ENCODE results near the gene TH. TPM values are rescaled to one million over a fixed set of nuclear protein-coding genes. Genes with fewer than 3 reads are reported as not detected.

Gene TH
- total RNA-seq, 2 experiments from 2014 or later: not detected

DNA sequence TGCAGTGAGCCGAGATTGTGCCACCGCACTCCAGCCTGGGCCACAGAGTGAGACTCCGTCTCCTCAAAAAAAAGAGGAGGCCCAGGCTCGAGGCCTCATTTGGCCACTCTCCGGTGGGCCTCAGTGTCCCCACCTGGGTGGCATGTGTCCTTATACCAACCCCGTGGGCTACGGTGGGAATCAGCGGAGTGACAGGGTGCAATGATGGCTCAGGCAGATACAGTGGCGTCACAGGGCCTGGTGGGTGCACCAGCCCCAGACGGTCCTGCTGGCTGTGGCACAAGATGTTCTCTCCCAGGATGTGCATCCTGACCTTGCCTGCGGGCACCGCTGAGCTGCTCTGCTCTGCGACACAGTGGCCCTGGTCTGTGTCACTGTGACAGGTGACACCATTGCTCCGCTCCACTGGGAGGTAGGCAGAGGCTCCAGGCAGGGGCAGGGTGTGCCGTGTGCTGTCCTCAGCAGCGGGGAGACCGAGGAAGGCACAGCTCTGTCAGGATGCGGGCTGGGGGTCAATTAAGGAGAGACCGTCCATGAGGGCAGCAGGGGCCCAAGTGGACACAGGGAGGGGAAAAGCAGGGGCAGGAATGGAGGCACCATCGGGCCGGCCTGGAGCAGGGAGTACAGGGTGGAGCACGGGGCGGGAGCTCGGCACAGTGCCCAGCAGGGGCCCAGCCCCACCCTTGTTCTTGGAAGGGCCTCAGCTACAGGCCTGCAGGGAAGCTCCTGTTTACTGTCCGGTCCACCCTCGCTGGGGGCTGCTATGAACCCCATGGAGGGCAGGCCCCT, 21.7 kb upstream of the TH start:
- no peak overlapping the region for H3K27ac Mint-ChIP-seq
- H3K36me3 Mint-ChIP-seq: no peaks in the 10 kb centered on the region
- no peaks in the 10 kb centered on the region for H3K9me3 Mint-ChIP-seq
- DNase-seq: no peak
- H3K27me3 Mint-ChIP-seq: peaks cover 19% of the 10 kb centered on the region
- H3K4me3 Mint-ChIP-seq: no peak overlapping the region
- peaks cover 5% of the 10 kb centered on the region for H3K4me1 Mint-ChIP-seq

DNA sequence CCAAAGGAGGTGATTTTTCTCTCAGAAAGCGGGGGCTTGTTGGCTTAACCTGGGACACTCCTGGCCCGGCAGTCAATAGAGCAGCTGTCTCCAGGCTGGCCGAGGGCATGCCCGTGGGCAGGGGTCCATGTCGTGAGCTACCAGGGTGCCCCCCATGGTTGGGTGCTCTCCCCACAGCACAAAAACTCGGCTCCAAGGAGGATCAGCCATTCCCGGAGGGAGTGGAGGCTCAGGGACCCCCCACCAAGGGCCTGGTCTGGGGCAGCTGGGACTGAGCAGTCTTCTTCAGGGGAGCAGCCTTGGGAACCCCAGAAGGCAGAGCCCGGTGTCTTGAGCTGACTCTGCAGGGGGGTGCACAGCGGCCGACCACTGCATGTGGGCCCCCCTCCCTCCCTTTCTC, 20.8 kb upstream of the TH start:
- no peak for DNase-seq
- H3K4me1 Mint-ChIP-seq: peaks cover 5% of the 10 kb centered on the region
- H3K36me3 Mint-ChIP-seq: no peaks in the 10 kb centered on the region
- no peaks in the 10 kb centered on the region for H3K9me3 Mint-ChIP-seq
- H3K27ac Mint-ChIP-seq: no peak overlapping the region
- H3K27me3 Mint-ChIP-seq: peaks cover 19% of the 10 kb centered on the region
- H3K4me3 Mint-ChIP-seq: no peak overlapping the region

DNA sequence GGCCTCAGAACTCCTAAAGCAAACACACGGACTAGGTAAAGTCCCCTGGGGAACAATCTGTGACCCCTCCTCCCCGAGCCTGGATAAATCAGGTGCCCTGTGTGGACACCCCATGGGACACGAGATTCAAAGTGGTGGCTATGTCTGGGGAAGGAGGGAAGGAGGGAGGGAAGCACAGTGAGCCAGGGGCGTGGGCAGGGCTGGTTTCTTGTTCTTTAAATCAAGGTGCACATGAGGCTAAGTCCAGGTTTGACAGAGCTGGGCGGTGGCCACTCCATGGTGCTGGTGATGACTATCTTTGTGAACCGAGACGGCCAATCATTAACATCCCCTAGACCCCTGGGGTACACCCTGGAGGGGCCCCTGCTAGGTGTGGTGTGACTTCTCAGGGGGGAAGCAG, 20.3 kb upstream of the TH start:
- Mint-ChIP-seq H3K4me1 (peaks cover 2% of the 10 kb centered on the region), H3K36me3 (no peaks in the 10 kb centered on the region), H3K27me3 (peaks cover 16% of the 10 kb centered on the region), H3K4me3 (no peak overlapping the region), H3K9me3 (no peaks in the 10 kb centered on the region), H3K27ac (no peak overlapping the region)
- no peak for DNase-seq

DNA sequence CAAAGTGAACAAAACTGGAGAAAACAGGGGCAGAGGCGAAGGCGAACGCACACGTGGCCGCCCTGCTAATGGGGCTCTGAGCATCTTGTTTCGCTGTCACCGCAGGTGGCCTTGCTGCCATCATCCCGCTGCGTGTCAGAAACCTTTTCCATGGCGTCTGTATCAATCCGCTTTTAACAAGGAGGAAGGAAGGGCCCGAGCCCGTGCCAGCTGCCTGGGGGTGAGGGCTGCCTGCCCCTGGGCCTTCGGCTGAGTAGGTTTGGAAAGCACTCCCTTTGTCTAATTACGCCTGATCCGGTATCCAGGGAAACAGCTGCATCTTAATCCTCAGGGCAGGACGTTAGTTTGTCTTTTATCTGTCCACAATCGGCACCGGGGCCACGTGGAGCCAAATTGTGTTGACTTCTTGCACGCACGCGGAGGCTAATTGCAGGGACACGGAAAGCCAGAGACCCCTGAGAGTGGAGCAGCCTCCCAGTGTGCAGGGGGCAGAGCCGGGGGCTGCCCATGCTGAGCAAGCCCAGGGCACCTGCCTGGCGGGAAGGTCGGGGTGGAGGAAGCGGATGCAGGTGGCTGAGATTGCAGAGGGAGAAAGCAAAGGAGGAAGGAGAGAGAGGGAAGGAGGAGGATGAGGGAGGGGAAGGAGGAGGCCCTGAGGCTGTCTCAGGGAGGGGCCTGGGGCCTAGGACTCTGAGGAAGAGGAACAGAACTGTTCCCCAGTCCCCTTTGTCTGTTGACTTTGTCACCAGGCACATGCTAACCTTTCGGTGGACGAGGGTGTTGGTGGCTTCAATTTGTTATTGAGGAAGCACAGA, 19.2 kb upstream of the TH start:
- Mint-ChIP-seq H3K27ac (no peak overlapping the region), H3K27me3 (peaks cover 7% of the 10 kb centered on the region), H3K4me3 (no peak overlapping the region), H3K36me3 (no peaks in the 10 kb centered on the region), H3K4me1 (no peaks in the 10 kb centered on the region), H3K9me3 (no peaks in the 10 kb centered on the region)
- DNase-seq: no peak

DNA sequence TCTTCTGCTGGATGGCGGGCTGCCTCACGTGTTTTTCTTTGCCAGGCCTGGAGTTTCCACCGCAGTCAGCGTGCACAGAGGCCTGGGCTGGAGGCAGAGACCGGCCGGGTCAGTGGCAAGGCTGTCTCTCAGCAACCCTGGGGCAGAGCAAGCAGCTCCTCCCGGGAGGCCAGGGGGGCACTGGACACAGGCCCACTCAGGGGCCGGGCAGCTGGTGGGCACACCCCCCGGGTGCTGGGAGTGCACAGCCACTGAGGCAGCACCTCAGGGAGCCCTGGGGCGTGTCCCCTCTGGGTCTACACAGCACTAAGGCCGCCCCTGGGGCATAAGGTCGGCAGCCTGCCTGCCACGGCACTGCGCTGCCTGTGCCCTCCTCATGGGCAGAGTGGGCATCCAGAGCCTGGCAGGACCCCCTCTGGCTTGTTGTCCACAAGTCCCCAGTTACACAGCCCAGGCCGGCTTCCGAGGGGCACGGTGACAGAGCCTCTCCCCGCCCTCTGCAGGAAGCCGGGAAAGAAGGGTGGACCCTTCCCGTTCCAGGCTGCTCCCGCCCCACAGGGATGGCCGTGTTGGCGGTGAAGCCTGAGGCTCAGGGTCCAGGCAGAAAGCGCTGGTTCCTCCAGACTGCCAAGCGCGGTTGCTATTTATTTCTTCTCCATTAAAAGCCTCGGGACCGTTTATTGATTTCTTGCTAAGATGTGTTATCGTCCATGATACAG, 18.5 kb upstream of the TH start:
- no peaks in the 10 kb centered on the region for H3K36me3 Mint-ChIP-seq
- H3K4me3 Mint-ChIP-seq: no peak overlapping the region
- no peak overlapping the region for H3K27ac Mint-ChIP-seq
- peaks cover 9% of the 10 kb centered on the region for H3K27me3 Mint-ChIP-seq
- no peak for DNase-seq
- H3K9me3 Mint-ChIP-seq: no peaks in the 10 kb centered on the region
- no peaks in the 10 kb centered on the region for H3K4me1 Mint-ChIP-seq

DNA sequence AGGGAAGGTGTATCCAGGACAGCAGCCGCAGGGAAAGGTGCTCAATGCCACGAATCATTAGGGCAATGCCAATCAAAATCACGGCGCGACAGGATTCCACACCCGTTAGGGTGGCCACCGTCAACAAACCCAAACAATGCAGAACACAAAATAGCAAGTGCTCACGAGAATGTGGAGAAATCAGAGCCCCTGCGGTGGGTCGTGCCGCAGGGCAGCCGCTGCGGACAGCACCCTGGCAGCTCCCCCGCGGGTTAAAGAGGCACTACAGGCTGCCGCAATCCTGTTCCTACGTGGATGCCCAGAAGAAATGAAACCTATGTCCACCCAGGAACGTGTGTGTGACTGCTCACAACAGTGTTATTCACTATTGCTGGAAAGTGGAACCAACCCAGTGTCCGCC, 17.1 kb upstream of the TH start:
- no peaks in the 10 kb centered on the region for H3K36me3 Mint-ChIP-seq
- H3K27ac Mint-ChIP-seq: no peak overlapping the region
- no peaks in the 10 kb centered on the region for H3K9me3 Mint-ChIP-seq
- no peaks in the 10 kb centered on the region for H3K4me1 Mint-ChIP-seq
- no peak for DNase-seq
- peaks cover 15% of the 10 kb centered on the region for H3K27me3 Mint-ChIP-seq
- no peak overlapping the region for H3K4me3 Mint-ChIP-seq

DNA sequence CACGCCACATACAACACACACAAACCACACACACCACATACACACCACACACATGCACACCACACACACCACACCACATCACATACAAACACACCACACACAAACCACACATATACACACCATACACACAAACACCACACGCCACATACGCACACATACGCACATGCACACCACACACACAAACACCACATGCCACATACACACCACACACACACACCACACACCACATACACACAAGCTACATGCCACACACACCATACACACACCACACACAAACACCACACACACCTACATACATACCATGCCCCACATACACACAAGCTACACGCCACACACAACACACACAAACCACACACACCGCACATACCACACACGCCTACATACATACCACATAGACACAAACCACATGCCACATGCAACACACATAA, 15.7 kb upstream of the TH start:
- H3K4me3 Mint-ChIP-seq: no peak overlapping the region
- H3K9me3 Mint-ChIP-seq: no peaks in the 10 kb centered on the region
- H3K27ac Mint-ChIP-seq: no peak overlapping the region
- no peaks in the 10 kb centered on the region for H3K4me1 Mint-ChIP-seq
- H3K36me3 Mint-ChIP-seq: no peaks in the 10 kb centered on the region
- H3K27me3 Mint-ChIP-seq: peaks cover 15% of the 10 kb centered on the region
- no peak for DNase-seq

DNA sequence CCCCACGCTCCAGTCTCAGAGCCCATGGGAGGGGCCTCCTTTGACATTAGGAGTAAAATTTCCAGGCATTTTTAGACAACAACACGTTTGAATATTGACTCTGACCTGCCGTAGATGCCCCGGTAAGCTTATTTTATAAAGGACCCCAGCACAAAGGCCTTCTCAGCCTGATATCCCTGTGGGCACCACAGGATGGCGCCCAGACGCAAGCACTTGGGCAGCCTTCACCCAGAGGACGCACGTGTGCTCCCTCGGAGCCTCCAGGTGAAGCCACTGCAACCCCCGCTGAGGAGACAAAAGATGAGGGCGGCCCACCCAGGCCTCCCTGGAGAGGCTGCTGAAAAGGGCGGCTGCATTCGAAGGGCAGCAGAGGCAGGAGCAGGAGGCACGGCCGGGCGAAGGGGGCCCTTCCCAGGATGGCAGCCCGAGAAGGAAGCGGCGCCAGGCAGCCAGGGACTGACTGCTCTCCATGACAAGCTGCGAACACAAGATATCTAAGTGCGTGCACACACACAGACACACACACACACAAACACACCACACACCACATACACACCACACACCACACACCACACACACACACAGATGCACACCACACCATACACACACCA, 15.2 kb upstream of the TH start:
- Mint-ChIP-seq H3K4me3 (no peak overlapping the region), H3K9me3 (no peaks in the 10 kb centered on the region), H3K4me1 (no peaks in the 10 kb centered on the region), H3K27ac (no peak overlapping the region), H3K27me3 (peaks cover 15% of the 10 kb centered on the region), H3K36me3 (no peaks in the 10 kb centered on the region)
- DNase-seq: peak; percentile 64

DNA sequence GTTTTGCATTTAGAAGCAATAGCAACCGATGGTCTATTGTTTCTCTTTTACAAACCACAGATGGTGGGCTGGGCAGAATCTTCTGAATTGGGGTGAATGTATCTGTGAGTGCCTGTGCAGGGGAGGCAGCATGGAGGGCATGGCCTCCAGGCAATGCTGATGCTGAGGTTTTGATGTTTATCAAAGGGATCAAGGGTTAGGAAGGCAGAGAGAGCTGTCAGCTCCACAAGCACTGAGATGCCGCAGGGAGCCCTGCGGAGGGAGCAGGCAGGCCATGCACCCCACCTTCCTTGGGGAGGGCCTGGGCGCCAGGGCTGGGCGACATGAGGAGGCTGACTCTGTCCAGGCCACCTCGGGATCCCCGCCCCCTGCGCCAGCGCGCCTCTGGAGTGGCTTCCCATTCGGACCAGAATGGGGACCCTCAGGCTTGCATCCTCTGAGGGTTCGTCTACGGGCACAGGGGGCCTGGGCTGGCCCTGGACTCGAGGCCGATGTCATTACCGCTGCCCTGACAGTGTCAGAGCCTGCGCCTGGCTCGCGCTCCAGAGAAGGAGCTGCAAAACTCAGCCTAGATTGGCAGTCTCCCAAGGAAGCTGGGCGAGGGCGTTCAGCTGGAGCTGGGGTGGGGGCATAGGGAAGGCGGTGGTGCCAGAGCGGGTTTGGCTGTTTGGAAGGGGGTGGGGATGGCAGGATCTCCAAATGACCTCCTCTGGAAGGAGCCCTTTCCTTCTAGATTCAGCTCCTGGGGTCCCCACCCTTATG, 13.9 kb upstream of the TH start:
- no peak overlapping the region for H3K4me3 Mint-ChIP-seq
- no peak for DNase-seq
- H3K9me3 Mint-ChIP-seq: no peaks in the 10 kb centered on the region
- H3K27me3 Mint-ChIP-seq: peaks cover 9% of the 10 kb centered on the region
- no peaks in the 10 kb centered on the region for H3K4me1 Mint-ChIP-seq
- no peak overlapping the region for H3K27ac Mint-ChIP-seq
- H3K36me3 Mint-ChIP-seq: no peaks in the 10 kb centered on the region

DNA sequence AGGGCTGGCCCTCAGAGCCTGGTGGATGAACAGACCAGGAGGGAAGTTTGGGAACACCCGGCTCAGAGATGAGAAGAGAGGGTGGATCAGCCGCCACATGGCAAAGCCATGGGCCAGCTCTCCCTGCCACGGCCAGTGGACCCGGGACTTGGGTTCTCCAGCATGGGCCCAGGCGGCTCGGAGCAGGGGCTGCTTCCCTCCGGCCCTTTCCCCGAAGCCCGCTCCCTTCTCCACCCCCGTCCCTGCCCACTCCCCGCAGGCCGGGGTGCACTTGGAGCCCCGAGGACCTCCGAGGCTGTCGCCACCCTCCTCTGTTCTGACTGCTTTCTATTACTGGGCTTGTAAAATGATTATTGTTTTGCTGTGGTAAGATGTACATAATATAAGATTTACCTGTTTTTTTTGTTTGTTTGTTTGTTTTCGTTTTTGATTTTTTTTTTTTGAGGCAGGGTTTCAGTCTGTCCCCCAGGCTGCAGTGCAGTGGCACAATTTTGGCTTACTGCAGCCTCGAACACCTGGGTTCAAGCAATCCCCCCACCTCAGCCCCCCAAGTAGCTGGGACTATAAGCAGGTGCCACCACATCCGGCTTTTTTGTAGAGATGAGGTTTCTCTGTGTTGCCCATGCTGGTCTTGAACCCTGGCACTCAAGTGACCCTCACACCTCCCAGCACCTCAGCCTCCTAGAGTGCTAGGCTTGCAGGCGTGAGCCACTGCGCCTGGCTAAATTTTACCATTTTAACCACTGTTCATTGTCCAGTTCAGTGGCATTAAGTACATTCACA, 11.3 kb upstream of the TH start:
- H3K9me3 Mint-ChIP-seq: no peaks in the 10 kb centered on the region
- no peaks in the 10 kb centered on the region for H3K4me1 Mint-ChIP-seq
- DNase-seq: no peak
- H3K4me3 Mint-ChIP-seq: no peak overlapping the region
- H3K36me3 Mint-ChIP-seq: no peaks in the 10 kb centered on the region
- H3K27ac Mint-ChIP-seq: no peak overlapping the region
- H3K27me3 Mint-ChIP-seq: peaks cover 8% of the 10 kb centered on the region

DNA sequence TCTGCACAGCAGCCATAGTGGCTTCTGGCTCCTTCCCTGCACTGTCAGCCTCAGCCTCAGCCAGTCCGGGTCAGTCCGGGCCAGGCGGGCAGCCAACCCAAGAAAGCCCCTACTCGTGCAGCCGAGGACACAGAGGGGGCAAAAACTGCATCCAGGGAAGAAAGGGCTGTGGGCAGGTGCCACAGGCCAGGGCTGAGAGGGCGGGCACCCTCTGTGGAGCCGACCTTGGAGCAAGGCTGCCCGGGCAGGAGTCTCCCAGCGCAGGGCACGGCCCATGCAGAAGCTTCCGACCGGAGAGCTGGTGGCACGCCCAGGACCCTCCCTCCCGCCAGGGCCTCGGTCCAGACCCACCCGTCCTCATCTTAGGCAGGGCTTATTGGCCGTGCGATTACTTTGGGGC, 10.5 kb upstream of the TH start:
- Mint-ChIP-seq H3K4me1 (no peaks in the 10 kb centered on the region), H3K4me3 (no peak overlapping the region), H3K27ac (no peak overlapping the region), H3K36me3 (no peaks in the 10 kb centered on the region), H3K9me3 (no peaks in the 10 kb centered on the region), H3K27me3 (peaks cover 8% of the 10 kb centered on the region)
- DNase-seq: no peak

DNA sequence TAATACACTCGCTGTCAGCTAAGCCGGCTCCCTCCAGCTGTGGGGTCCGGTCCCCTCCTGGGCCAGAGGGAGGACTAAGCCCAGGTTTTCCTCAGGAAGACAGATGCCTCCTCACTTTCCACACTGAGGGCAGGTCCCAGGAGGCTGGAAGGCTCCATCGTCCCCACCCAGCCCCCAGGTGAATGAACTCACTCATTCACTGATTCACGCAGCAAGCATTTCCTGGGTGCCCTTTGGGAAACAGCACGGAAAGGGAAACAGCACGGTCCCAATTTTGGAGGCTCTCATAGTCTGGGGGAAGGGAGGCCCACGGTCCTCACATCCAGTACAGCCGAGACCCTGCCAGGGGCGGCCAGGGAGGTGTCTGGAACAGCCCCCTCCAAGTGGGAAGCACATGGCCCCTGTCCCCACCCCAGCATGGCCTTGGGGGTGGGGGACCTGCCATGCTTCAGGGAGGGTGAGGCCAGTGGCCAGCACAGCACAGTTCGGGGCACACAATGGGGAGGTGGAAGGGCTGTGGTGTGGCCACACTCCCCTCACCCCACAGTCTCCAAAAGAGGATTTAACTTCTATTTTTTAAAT, 9.3 kb upstream of the TH start:
- no peak overlapping the region for H3K27ac Mint-ChIP-seq

DNA sequence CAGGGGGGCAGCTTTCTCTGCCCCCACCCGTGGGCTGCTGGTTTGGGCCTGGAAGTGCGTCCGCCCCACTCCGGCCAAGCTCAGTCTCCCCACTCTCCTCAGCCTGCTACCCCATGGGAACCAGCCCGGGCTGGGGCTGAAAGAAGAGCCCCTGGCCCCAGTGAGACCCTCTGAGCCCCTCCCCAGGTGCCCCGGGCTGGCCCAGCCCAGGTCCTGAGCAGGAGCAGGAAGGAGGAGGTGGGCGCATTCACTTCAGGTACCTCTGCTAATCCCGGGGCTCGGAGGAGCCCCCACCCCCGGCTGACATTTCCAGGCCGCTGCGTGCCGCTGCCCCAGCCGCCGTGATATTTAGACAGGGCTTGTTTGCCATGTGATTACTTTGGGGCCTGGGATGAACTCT, 8.7 kb upstream of the TH start:
- H3K9me3 Mint-ChIP-seq: no peaks in the 10 kb centered on the region
- no peak for DNase-seq
- H3K36me3 Mint-ChIP-seq: no peaks in the 10 kb centered on the region
- peaks cover 8% of the 10 kb centered on the region for H3K27me3 Mint-ChIP-seq
- H3K27ac Mint-ChIP-seq: no peak overlapping the region
- H3K4me3 Mint-ChIP-seq: no peak overlapping the region
- no peaks in the 10 kb centered on the region for H3K4me1 Mint-ChIP-seq

More for the DNA sequence above, 9.3 kb upstream of the TH start:
- no peaks in the 10 kb centered on the region for H3K9me3 Mint-ChIP-seq
- no peak overlapping the region for H3K4me3 Mint-ChIP-seq
- H3K4me1 Mint-ChIP-seq: no peaks in the 10 kb centered on the region
- H3K27me3 Mint-ChIP-seq: peaks cover 8% of the 10 kb centered on the region
- H3K36me3 Mint-ChIP-seq: no peaks in the 10 kb centered on the region
- no peak for DNase-seq

All from activated naive CD8-positive, alpha-beta T cell treated with anti-CD3 and anti-CD28 coated beads for 36 hours (primary cell).